GM13976 (cell line): ENCODE results near the gene SACM1L.

Source experiments
- DNase-seq: peaks from one replicate; pipeline ENCODE4 v3.0.0; 2012; ENCODE audit warnings: low spot score
- CTCF ChIP-seq: IDR thresholded peaks from 2 replicates; pipeline ENCODE4 v1.5.1; 2012; ENCODE audit warnings: borderline replicate concordance, mild to moderate bottlenecking; ENCODE audit not compliant: insufficient read depth; ENCODE audit errors: extremely low read depth, missing control alignments, control extremely low read depth
- in situ Hi-C: fragments of 300-500 bp; cut with MboI; formaldehyde crosslinking; loops from one replicate; pipeline ENCODE4 v1.12.0; 2022; ENCODE audit warnings: low sequenced_read_pairs, mixed read lengths, inconsistent platforms; ENCODE audit not compliant: unreplicated experiment

Gene SACM1L

GRCh38 chr3:45676325-45677032, 12.7 kb upstream of the SACM1L start:
- no peak for DNase-seq
- in situ Hi-C loops = no loop called here
- no peak for TF ChIP-seq CTCF

DNA sequence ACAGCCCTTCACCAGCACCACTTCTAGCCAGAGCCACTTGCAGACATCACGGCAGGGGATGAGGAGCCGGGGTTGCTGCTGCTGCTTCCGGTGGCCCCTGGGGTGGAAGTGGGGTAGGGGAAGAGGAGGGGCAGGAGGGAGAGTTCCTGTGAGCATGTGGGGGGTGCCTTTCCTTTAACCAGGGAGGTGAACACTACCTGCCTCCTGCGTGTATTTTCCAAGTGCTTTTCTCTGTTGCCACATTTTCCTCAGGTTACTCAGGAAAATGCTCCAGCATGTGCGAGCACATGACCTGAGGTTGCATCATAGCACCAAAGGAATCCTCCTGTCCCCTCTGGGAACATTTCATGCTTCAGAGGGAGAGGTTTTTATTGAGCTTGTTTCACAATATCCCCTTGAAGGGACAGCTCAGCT, 12.2 kb upstream of the SACM1L start:
- in situ Hi-C loops = no loop called here
- no peak for TF ChIP-seq CTCF
- no peak for DNase-seq

DNA sequence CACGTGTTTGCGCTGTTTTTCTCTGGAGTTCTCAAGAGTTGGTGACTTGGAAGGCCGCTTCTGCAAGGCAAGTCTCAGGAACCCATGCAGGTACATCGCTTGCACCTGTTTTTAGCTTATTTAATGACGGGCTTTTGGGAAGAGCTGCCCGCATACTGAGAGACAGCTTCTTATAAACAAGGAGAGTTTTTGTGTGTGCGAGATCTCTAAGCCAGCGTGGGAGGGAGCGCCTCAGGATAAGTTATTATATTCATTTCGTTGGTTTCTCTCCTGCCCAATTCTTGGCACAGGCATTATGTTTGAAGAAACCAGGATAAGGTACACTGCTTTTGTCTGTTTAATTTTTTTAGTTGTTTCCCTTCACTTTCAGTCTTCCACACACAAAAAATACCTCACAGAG, 11.4 kb upstream of the SACM1L start:
- in situ Hi-C loops = no loop called here
- DNase-seq = no peak
- no peak for TF ChIP-seq CTCF

DNA sequence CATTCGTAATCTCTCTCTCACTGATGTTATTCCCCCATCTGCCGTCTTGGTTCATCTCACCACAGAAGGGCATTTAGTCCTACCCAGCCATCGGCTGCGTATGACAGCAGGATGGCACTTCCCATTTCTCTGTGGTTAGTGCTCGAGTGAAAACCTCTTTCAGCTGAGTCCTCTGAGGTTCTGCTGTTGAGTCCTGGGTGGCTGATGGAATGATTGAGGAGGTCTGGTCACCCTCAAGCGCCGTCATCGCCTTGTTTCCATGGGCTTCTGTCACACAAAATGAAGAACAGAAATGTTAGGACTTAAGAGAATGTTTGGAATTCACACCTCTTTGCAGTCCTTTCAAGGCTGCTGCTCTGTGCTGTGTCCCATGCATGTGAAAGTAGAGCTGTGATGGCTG, 9.4 kb upstream of the SACM1L start:
- in situ Hi-C loops = no loop called here
- TF ChIP-seq CTCF = no peak
- DNase-seq = no peak

DNA sequence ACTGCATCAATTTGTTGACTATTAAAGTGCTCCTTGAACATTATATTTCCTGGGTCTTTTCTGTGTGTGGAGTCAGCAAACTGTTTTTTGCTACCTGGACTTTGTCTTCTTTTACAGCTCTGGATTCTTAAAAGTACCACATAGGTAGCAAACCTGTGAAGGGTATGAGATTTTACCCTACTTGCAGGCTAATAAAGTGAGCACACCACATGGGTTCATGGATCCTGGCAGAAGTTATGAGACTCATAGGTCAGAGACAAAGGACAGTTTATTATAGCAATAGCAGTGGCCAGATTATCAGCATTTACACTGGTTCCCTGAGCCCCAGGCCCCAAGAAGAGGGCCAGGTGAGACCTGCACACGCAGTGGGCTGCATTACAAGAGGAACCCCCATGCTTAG, 8.0 kb upstream of the SACM1L start:
- in situ Hi-C loops = no loop called here
- no peak for TF ChIP-seq CTCF

GRCh38 chr3:45681846-45682245, 7.3 kb upstream of the SACM1L start:
- in situ Hi-C loops = no loop called here
- DNase-seq = no peak
- no peak for TF ChIP-seq CTCF

More for the DNA sequence above, 8.0 kb upstream of the SACM1L start:
- no peak for DNase-seq

GRCh38 chr3:45682311-45682710, 6.9 kb upstream of the SACM1L start:
- no peak for TF ChIP-seq CTCF
- DNase-seq = no peak
- in situ Hi-C loops = no loop called here
